ENCODE data around the gene LRIG1.
A peak's percentile ranks its signal among the peaks of the same experiment; 100 is the strongest.

Gene LRIG1

DNA sequence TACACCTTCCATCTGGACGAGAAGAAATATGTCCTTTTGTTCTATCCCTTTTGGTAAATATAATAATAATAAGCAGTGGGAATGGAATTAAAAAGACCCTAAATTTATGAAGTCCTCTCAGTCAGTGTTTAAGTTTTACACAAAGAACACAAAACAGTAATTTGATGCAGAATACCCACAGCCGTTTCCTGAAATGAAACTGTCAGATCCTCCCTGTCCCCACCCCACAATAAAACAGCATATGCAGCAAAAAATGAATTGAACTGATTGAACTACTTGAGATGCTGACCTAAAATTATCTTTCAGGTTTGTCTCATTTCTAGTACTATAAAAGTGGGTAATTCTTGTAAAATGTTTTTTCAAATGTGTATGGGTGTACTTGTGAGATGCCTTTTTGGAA, 2.2 kb upstream of the LRIG1 start:
- Histone ChIP-seq H3K36me3 (ENCODE audit: insufficient read depth, low read length) (no peaks in the 10 kb centered on the region), H3K4me1 (ENCODE audit: insufficient read depth, low read length) (peaks cover 34% of the 10 kb centered on the region), H3K4me3 (ENCODE audit: low read depth in 1 of 2, low read length in 2 of 2) (no peak overlapping the region)

DNA sequence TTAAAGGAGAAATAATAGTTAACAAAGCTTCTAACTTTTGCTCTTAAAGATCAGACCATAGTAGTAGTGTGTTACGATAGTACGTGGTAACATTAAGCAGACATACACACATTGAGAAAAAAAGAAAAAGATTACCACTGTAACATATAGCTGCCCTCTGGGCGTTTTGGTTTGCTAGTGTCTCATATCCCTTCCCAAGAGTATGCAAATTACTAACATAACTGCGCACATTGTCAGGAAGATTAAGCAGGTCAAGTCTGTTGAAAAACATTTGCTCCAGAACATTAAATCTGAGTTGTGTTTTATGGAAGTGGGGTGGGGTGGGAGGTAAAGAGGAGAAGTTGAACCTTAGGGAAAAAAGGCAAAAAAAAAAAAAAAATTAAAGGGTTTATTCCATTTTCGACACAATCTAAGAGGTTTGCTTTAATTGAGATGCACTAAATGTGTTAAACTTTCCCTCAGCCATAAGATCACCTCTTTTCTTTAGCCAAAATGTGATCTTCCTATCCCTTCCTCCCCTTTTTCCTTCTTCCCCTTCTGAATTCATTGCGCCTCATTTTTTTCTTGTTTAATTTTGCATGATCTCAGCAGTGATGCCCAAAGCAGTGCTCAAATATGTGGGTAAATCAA, 1.5 kb upstream of the LRIG1 start:
- Histone ChIP-seq H3K27me3 (ENCODE audit: control insufficient read depth in 1 of 2, insufficient read depth in 2 of 2, low read length in 2 of 2) (no peaks in the 10 kb centered on the region), H3K9ac (ENCODE audit: low read length) (no peak overlapping the region), H3K36me3 (ENCODE audit: insufficient read depth, low read length) (no peaks in the 10 kb centered on the region), H3K9me3 (ENCODE audit: low read length) (no peaks in the 10 kb centered on the region), H3K27ac (ENCODE audit: low read depth, low read length) (peak overlapping the region; percentile 37), H3K4me1 (ENCODE audit: insufficient read depth, low read length) (peaks cover 28% of the 10 kb centered on the region), H3K4me3 (ENCODE audit: low read depth in 1 of 2, low read length in 2 of 2) (no peak overlapping the region)

More for the DNA sequence above, 2.2 kb upstream of the LRIG1 start:
- H3K9ac ChIP-seq (ENCODE audit: low read length): no peak overlapping the region
- no peaks in the 10 kb centered on the region for H3K27me3 ChIP-seq (ENCODE audit: control insufficient read depth in 1 of 2, insufficient read depth in 2 of 2, low read length in 2 of 2)
- peak overlapping the region; percentile 37 for H3K27ac ChIP-seq (ENCODE audit: low read depth, low read length)
- no peaks in the 10 kb centered on the region for H3K9me3 ChIP-seq (ENCODE audit: low read length)

DNA sequence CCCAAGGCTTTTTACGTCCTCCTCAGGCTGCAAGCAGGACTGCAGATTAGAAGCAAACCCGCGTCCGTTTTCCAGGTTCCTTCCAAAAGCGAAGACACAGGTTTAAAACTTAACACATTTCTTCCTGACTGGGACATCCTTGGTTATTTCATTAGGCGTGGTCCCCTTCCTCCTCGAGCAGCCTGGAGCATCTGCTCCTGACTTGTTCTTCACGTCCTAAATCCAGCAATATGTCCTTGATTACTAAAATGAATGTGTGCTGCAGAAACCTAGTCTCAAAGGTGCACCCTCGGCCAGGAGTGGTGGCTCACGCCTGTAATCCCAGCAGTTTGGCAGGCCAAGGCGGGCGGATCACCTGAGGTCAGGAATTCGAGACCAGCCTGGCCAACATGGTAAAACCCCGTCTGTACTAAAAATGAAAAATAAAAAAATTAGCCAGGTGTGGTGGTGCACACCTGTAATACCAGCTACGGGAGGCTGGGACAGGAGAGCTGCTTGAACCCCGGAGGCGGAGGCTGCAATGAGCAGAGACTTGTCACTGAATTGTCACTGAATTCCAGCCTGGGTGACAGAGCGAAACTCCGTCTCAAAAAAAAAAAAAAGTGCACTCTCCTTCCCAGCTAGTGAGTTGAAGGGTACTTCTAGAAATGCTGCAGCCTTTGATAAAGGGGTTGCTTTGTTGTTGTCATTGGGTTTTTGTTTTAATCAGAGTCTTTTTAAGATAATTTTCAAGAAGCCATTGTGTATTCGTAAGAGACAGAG, 842 bp upstream of the LRIG1 start:
- Histone ChIP-seq H3K4me3 (ENCODE audit: low read depth in 1 of 2, low read length in 2 of 2) (peak overlapping the region; percentile 45 to 77), H3K9me3 (ENCODE audit: low read length) (no peaks in the 10 kb centered on the region), H3K27me3 (ENCODE audit: control insufficient read depth in 1 of 2, insufficient read depth in 2 of 2, low read length in 2 of 2) (no peaks in the 10 kb centered on the region), H3K4me1 (ENCODE audit: insufficient read depth, low read length) (peaks cover 33% of the 10 kb centered on the region), H3K36me3 (ENCODE audit: insufficient read depth, low read length) (no peaks in the 10 kb centered on the region), H3K27ac (ENCODE audit: low read depth, low read length) (peak overlapping the region; percentile 89), H3K9ac (ENCODE audit: low read length) (no peak overlapping the region)

DNA sequence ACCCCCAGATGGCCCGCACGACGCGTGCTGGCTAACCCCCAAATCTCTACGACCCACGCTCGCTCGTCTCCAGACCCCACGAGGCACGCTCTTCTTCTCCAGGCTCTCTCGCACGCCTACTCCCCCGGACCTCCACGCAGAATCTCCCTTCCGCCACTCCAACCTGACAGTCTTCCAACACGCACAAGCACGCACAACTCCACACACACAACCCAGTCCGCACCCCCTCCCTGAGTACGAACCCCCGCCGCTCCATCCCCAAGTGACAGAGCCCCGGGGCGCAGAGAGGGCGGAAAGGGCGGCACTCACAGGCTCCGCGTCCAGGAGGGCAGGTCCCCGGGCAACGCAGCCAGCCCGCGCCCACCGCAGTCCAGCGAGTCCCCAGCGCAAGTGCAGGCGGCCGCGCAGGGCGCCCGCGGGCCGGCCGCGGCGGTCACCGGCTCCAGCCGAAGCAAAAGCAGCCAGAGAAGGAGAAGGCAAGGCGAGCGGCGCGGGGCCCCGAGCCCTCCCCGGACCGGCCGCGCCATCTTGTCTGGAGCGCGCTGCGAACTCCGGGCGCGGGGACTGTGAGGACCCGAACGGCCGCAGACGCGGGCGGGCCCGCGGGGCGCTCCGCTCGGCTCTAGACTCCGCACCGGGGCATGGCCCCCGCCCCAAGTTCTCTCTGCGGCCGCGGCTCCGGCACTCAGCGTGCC, 794 bp downstream of the LRIG1 start:
- H3K4me1 ChIP-seq (ENCODE audit: insufficient read depth, low read length): peaks cover 44% of the 10 kb centered on the region
- H3K36me3 ChIP-seq (ENCODE audit: insufficient read depth, low read length): no peaks in the 10 kb centered on the region
- H3K9ac ChIP-seq (ENCODE audit: low read length): peak overlapping the region; percentile 71
- no peaks in the 10 kb centered on the region for H3K27me3 ChIP-seq (ENCODE audit: control insufficient read depth in 1 of 2, insufficient read depth in 2 of 2, low read length in 2 of 2)
- H3K27ac ChIP-seq (ENCODE audit: low read depth, low read length): peak overlapping the region; percentile 93
- peak overlapping the region; percentile 74 to 100 for H3K4me3 ChIP-seq (ENCODE audit: low read depth in 1 of 2, low read length in 2 of 2)
- no peaks in the 10 kb centered on the region for H3K9me3 ChIP-seq (ENCODE audit: low read length)

DNA sequence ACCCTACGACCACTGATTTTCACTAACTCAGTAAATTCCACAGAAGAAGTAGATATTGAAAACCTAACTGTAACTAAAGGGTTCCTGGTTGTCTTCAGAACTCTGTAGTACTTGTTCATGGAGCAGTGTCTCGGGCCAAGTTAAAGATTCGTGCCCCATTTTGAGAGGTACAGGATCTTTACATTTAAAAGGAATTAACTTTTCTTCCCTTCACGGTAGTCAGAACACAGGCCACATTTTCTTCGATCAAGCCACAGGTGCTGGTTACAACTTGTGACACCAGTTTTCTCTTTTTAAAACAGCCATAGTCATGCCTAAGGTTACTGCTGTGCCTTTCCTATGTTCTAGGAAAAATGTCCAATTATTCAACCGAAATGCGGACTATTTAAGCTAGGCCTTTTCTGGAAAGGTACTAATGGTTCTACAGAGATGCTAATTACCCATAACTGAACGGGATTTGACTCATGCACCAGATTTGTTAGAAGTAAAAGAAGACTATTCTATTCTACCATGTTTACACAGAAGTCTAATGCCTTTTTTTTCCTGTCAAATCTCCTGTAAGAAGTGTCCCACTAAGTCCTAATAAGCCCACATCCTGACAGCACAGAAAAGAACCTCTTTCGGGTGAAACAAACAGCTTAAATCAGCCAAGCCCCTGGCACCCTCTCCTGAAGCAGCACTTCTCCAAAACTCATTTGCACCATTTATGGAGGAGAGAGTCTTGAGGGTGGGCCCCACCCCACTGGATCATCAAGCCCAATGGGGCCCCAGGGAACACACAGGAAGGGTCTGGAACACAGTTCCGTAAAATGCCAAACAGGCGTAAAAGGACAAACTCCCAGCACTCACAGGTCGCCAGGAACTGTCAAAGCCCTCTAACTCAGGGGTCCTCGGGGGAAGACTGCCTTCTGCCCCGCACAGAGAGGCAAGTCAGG, 1.9 kb downstream of the LRIG1 start:
- no peaks in the 10 kb centered on the region for H3K9me3 ChIP-seq (ENCODE audit: low read length)
- no peaks in the 10 kb centered on the region for H3K27me3 ChIP-seq (ENCODE audit: control insufficient read depth in 1 of 2, insufficient read depth in 2 of 2, low read length in 2 of 2)
- H3K36me3 ChIP-seq (ENCODE audit: insufficient read depth, low read length): no peaks in the 10 kb centered on the region
- H3K4me3 ChIP-seq (ENCODE audit: low read depth in 1 of 2, low read length in 2 of 2): peak overlapping the region; percentile 75 to 87
- peak overlapping the region; percentile 77 for H3K27ac ChIP-seq (ENCODE audit: low read depth, low read length)
- H3K4me1 ChIP-seq (ENCODE audit: insufficient read depth, low read length): peaks cover 50% of the 10 kb centered on the region
- H3K9ac ChIP-seq (ENCODE audit: low read length): peak overlapping the region; percentile 93

DNA sequence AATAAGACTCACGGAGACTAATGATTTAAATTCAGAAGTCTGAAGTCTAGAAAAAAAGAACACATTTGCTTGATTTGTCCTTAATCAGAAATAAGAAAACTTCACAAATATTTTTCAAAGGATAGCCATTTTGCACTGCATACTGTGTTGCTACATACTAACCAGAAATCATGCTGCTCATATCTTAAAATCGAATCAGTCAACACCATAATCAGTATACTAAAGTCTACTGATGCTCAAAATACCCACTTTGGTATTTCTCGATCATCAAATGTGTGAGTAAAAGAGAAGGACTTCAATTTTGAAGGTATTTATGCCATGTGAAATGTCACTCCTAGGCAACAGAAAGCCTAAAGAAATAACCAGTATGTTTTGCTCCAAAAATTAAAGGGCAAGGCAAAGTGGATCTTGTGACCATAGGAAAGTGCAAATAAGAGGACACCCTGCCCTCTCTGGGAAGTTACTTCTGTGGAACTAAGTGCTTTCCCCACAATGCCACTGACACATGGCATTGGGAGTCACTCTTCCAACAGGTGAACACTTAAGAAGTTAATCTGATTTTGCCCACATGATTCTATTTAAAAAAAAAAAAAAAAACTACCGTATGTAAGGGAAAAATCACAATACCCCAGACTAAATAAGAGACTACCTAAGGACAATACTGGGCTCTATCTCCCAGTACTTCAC, 2.7 kb downstream of the LRIG1 start:
- Histone ChIP-seq H3K27ac (ENCODE audit: low read depth, low read length) (peak overlapping the region; percentile 77), H3K27me3 (ENCODE audit: control insufficient read depth in 1 of 2, insufficient read depth in 2 of 2, low read length in 2 of 2) (no peaks in the 10 kb centered on the region), H3K4me3 (ENCODE audit: low read depth in 1 of 2, low read length in 2 of 2) (peak overlapping the region; percentile 75 to 87), H3K9me3 (ENCODE audit: low read length) (no peaks in the 10 kb centered on the region), H3K36me3 (ENCODE audit: insufficient read depth, low read length) (no peaks in the 10 kb centered on the region), H3K9ac (ENCODE audit: low read length) (peak overlapping the region; percentile 93), H3K4me1 (ENCODE audit: insufficient read depth, low read length) (peaks cover 51% of the 10 kb centered on the region)

DNA sequence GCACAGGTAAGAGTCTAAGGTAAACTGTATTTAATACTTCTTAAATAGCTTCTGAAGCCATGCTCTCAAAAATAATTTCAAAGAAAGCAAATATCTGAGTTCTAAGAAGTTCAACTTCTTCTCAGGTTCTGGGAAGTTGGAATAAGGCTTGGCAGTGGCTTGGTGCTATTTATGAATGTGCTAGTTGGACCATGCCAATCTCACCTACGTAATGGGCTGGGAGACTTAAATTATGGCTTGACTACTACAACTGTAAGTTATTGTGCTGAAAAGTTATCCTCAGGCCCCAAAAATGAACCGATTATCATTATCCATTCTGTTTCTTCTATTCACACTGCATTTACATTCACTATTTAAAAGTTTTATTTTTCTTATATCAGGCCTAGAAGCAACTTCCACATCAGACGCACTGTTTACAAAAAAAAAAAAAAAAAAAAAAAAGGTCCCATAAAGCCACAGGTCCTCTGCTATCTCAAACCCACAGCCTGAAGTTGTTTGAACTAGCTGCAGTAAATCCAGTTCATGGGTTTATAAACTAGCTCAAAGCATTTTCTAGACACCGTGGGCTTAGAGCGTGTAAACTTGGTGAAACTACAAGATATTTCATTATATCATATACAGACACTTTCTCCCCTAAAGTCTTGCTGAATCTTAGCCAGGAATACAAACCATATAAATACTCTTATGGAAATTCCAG, 3.4 kb downstream of the LRIG1 start:
- Histone ChIP-seq H3K9me3 (ENCODE audit: low read length) (no peaks in the 10 kb centered on the region), H3K4me1 (ENCODE audit: insufficient read depth, low read length) (peaks cover 58% of the 10 kb centered on the region), H3K9ac (ENCODE audit: low read length) (peak overlapping the region; percentile 93), H3K4me3 (ENCODE audit: low read depth in 1 of 2, low read length in 2 of 2) (peak overlapping the region; percentile 11 to 87), H3K36me3 (ENCODE audit: insufficient read depth, low read length) (no peaks in the 10 kb centered on the region), H3K27ac (ENCODE audit: low read depth, low read length) (peak overlapping the region; percentile 77), H3K27me3 (ENCODE audit: control insufficient read depth in 1 of 2, insufficient read depth in 2 of 2, low read length in 2 of 2) (no peaks in the 10 kb centered on the region)

DNA sequence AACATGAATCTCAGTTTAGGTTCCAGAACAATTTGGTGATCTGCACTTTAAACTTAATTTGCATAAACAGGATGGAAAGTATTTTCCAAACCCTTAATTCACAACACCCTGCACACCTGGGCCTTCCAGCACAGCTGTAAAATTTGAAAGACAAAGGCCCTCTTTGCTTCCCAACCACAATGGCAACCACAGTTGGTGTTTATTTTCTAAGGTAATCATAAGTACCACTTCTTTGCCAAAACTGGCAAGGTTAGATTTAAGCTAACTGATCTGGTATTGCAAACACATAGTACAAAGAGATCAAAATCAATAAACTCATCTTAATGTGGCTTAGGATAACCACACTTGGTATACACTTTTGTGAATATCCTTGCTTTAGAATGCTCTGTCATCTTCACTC, 4.1 kb downstream of the LRIG1 start:
- H3K4me1 ChIP-seq (ENCODE audit: insufficient read depth, low read length): peaks cover 58% of the 10 kb centered on the region
- H3K36me3 ChIP-seq (ENCODE audit: insufficient read depth, low read length): no peaks in the 10 kb centered on the region
- H3K27ac ChIP-seq (ENCODE audit: low read depth, low read length): peak overlapping the region; percentile 77
- H3K9ac ChIP-seq (ENCODE audit: low read length): peak overlapping the region; percentile 5
- peak overlapping the region; percentile 11 to 87 for H3K4me3 ChIP-seq (ENCODE audit: low read depth in 1 of 2, low read length in 2 of 2)
- H3K9me3 ChIP-seq (ENCODE audit: low read length): no peaks in the 10 kb centered on the region
- H3K27me3 ChIP-seq (ENCODE audit: control insufficient read depth in 1 of 2, insufficient read depth in 2 of 2, low read length in 2 of 2): no peaks in the 10 kb centered on the region

DNA sequence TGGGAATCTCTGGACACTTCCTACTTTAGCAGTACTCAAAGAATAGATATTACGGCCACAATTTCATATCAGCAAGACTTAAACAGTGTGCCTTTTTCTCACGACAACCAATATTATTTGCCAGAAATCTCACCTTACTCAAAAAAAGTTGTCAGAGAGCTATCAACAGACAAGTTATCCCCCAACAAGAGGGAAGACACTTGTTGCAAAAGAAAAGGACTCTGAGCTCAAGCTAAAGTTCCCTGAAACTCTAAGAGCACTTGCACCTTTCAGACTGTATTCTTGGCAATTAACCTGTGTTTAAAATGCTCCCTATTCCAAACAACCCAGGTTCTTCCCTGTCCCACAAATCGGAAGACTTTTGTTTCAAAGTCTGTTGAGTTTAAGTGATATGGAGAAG, 4.5 kb downstream of the LRIG1 start:
- Histone ChIP-seq H3K9me3 (ENCODE audit: low read length) (no peaks in the 10 kb centered on the region), H3K36me3 (ENCODE audit: insufficient read depth, low read length) (no peaks in the 10 kb centered on the region), H3K4me1 (ENCODE audit: insufficient read depth, low read length) (peaks cover 58% of the 10 kb centered on the region), H3K27ac (ENCODE audit: low read depth, low read length) (peak overlapping the region; percentile 77), H3K27me3 (ENCODE audit: control insufficient read depth in 1 of 2, insufficient read depth in 2 of 2, low read length in 2 of 2) (no peaks in the 10 kb centered on the region), H3K9ac (ENCODE audit: low read length) (no peak overlapping the region), H3K4me3 (ENCODE audit: low read depth in 1 of 2, low read length in 2 of 2) (peak overlapping the region; percentile 35 to 36)

DNA sequence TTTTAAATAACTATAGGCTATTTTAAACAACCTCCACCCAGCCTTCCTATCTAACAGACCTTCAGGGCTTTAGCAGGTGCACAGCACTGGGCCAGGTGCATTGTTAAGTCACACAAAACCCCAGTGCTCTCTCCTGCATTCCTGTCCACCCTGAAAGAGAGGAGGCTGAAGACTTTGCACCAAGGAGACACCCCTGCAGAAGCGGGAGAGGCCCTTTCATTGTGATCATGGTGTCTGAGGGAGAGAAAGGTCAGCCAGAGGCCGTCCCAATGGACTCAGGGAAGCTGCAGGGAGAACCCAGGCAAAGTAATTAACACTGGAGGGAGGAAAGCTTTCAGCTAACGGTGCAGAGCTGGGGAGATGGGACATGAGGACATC, 5.2 kb downstream of the LRIG1 start:
- Histone ChIP-seq H3K27ac (ENCODE audit: low read depth, low read length) (peak overlapping the region; percentile 77), H3K4me3 (ENCODE audit: low read depth in 1 of 2, low read length in 2 of 2) (peak overlapping the region in 1 of 2 donors; percentile 36), H3K27me3 (ENCODE audit: control insufficient read depth in 1 of 2, insufficient read depth in 2 of 2, low read length in 2 of 2) (no peaks in the 10 kb centered on the region), H3K36me3 (ENCODE audit: insufficient read depth, low read length) (no peaks in the 10 kb centered on the region), H3K4me1 (ENCODE audit: insufficient read depth, low read length) (peaks cover 65% of the 10 kb centered on the region), H3K9ac (ENCODE audit: low read length) (peak overlapping the region; percentile 24), H3K9me3 (ENCODE audit: low read length) (no peaks in the 10 kb centered on the region)

All from muscle layer of colon (tissue), 2 donors.